Small intestine (tissue), 7 donors: ENCODE data around the gene VWA3A. TPM values are rescaled to one million over a fixed set of nuclear protein-coding genes. Genes with fewer than 3 reads are reported as not detected.

Experiments used
- DNase-seq, 2 donors: peaks; one replicate each; pipeline versions ENCODE4 v3.0.0 to v3.0.0-alpha.2; 2013
- FAIRE-seq: peaks from 2 replicates; lab custom pipeline; 2012; peaks lifted over from hg19 to GRCh38; lab: Jason Lieb, UNC
- H3K27ac ChIP-seq, 3 donors: one replicate each; pipeline ENCODE4 v1.5.1; 2013; ENCODE audit warnings: low read length in 2 of 3, mild to moderate bottlenecking in 2 of 3, control low read depth in 1 of 3, inconsistent platforms in 1 of 3, low read depth in 1 of 3, moderate library complexity in 1 of 3
- H3K27me3 ChIP-seq, 3 donors: one replicate each; pipeline ENCODE4 v1.6.1; 2013; ENCODE audit warnings: low read length in 3 of 3, inconsistent platforms in 1 of 3; ENCODE audit not compliant: control insufficient read depth in 3 of 3, insufficient read depth in 3 of 3
- H3K36me3 ChIP-seq, 3 donors: one replicate each; pipeline ENCODE4 v1.6.1; 2013; ENCODE audit warnings: low read length in 3 of 3, inconsistent platforms in 1 of 3, low read depth in 1 of 3, mild to moderate bottlenecking in 1 of 3, moderate library complexity in 1 of 3; ENCODE audit not compliant: control insufficient read depth in 3 of 3, insufficient read depth in 2 of 3
- H3K4me1 ChIP-seq, 3 donors: one replicate each; pipeline ENCODE4 v1.6.1; 2013; ENCODE audit warnings: low read length in 2 of 3, inconsistent platforms in 1 of 3, low read depth in 1 of 3, mild to moderate bottlenecking in 1 of 3, moderate library complexity in 1 of 3; ENCODE audit not compliant: control insufficient read depth in 3 of 3, insufficient read depth in 2 of 3
- H3K4me3 ChIP-seq, 3 donors: one replicate each; pipeline ENCODE4 v1.5.1; 2013; ENCODE audit warnings: low read length in 3 of 3, control low read depth in 1 of 3, inconsistent platforms in 1 of 3, low read depth in 1 of 3, mild to moderate bottlenecking in 1 of 3, moderate library complexity in 1 of 3
- H3K9me3 ChIP-seq, 2 donors: one replicate each; pipeline ENCODE4 v1.6.1; 2013; ENCODE audit warnings: low read depth in 1 of 2, low read length in 1 of 2; ENCODE audit not compliant: control insufficient read depth in 2 of 2, insufficient read depth in 1 of 2
- WGBS, 3 donors: extraction: QIAGEN DNeasy Blood & Tissue Kit; methylation state at CpG; one replicate each; pipeline ENCODE4 v1.1.7; 2013; 5-methylcytosine and 5-hydroxymethylcytosine counted together
- polyA plus RNA-seq, 4 donors: library from polyadenylated mRNA; stranded (reverse) in 3 of 4; unstranded in 1 of 4; fragments of 200-250 nt in 3 of 4; fragments of 120-200 nt in 1 of 4; gene quantifications; one replicate each; pipeline versions ENCODE4 v1.2.1 to v1.2.3, GENCODE V29; 2013
- donor health status: healthy with polysubstance abuse.
- donor health status: control.
- donor health status: control.
- donor health status: Bipolar disorder and iron deficiency.
- donor health status: healthy.

The VWA3A gene
- polyA plus RNA-seq, 4 donors, result 0.01 to 0.13 TPM; not detected in 2

- H3K4me1 ChIP-seq, result no peaks in the 10 kb centered on the region
- H3K9me3 ChIP-seq, result no peaks in the 10 kb centered on the region
- H3K36me3 ChIP-seq, result no peaks in the 10 kb centered on the region
- DNase-seq (peak; percentile 62 to 74), FAIRE-seq (no peak)
- H3K27me3 ChIP-seq, result no peaks in the 10 kb centered on the region
- no peak overlapping the region for H3K4me3 ChIP-seq
- H3K27ac ChIP-seq, result no peak overlapping the region
- WGBS, 3 donors, result 42 to 44% (median 43%) methylated on average over 8 of the region's 8 CpGs
Observed at GRCh38 chr16:22077700-22078313, 14.5 kb upstream of the VWA3A start.

DNA sequence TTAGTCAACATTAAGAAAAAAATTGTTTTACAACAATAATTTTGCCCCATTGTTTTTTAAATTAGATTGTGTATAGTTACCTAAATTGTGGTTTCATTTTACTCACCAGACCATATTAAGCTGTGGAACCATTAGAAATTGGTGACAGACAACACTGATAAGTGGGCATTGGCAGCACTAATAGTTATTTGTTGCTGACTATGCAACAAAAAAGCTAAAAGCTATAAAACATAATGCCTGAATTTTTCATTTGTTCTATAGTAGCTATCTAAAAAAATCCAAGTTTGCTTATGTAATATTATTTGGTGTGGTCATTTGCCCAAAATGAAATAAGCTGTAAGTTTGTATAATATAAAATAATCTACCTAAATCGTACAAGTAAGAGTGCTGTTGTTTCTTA, 13.7 kb upstream of the VWA3A start:
- Histone ChIP-seq H3K4me1 (no peaks in the 10 kb centered on the region), H3K27ac (no peak overlapping the region), H3K4me3 (no peak overlapping the region), H3K9me3 (no peaks in the 10 kb centered on the region), H3K36me3 (no peaks in the 10 kb centered on the region), H3K27me3 (no peaks in the 10 kb centered on the region)
- WGBS, 3 donors, result 72 to 88% (median 86%) methylated on average over 1 of the region's 1 CpG
- FAIRE-seq (no peak), DNase-seq (no peak)

GRCh38 chr16:22081050-22081449, 11.3 kb upstream of the VWA3A start:
- no peak overlapping the region for H3K27ac ChIP-seq
- no peak for FAIRE-seq
- WGBS, 3 donors, result 88 to 93% (median 91%) methylated on average over 3 of the region's 3 CpGs

GRCh38 chr16:22086440-22086839, 5.9 kb upstream of the VWA3A start:
- H3K36me3 ChIP-seq, result peaks cover 0 to 5% (median 2%) of the 10 kb centered on the region in 3 donors
- DNase-seq (no peak), FAIRE-seq (no peak)
- no peaks in the 10 kb centered on the region for H3K4me1 ChIP-seq
- H3K27me3 ChIP-seq, result no peaks in the 10 kb centered on the region
- 97 to 100% (median 97%) methylated on average over 1 of the region's 1 CpG for WGBS, 3 donors
- H3K4me3 ChIP-seq, result no peak overlapping the region
- no peaks in the 10 kb centered on the region for H3K9me3 ChIP-seq
- H3K27ac ChIP-seq, result no peak overlapping the region

More at GRCh38 chr16:22081050-22081449, 11.3 kb upstream of the VWA3A start:
- H3K27me3 ChIP-seq, result no peaks in the 10 kb centered on the region
- no peak overlapping the region for H3K4me3 ChIP-seq
- no peaks in the 10 kb centered on the region for H3K4me1 ChIP-seq
- no peak for DNase-seq
- H3K36me3 ChIP-seq, result peaks cover 0 to 2% (median 0%) of the 10 kb centered on the region in 3 donors
- H3K9me3 ChIP-seq, result no peaks in the 10 kb centered on the region

- no peak for DNase-seq
- no peak overlapping the region for H3K4me3 ChIP-seq
- WGBS, 3 donors, result 83 to 100% (median 92%) methylated on average over 1 of the region's 1 CpG
- H3K36me3 ChIP-seq, result peaks cover 0 to 5% (median 2%) of the 10 kb centered on the region in 3 donors
- no peaks in the 10 kb centered on the region for H3K27me3 ChIP-seq
- peaks cover 0 to 2% (median 0%) of the 10 kb centered on the region in 3 donors for H3K4me1 ChIP-seq
- no peaks in the 10 kb centered on the region for H3K9me3 ChIP-seq
- no peak for FAIRE-seq
- H3K27ac ChIP-seq, result no peak overlapping the region
Observed at GRCh38 chr16:22088642-22089041, 3.7 kb upstream of the VWA3A start.

DNA sequence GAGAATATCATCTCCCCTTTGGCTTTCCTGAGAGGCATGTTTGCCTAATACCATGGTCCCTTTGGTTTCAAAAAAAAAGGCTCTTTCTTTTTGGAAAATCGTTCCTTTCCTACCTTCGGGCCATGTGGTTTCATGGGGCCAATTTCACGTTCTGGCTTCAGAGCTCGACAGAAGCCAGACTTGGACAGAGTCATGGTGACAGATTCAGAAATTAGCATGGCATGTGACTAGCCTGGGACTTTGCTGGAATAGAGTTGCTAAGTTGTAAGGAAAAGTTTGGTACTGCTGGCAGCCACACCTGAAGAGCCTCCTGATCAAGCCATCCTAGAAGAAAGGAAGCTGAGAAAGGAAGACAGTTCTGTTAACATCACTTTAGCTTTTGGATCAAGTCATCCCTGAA, 2.4 kb upstream of the VWA3A start:
- 84 to 92% (median 91%) methylated on average over 4 of the region's 4 CpGs for WGBS, 3 donors
- no peak overlapping the region for H3K27ac ChIP-seq
- H3K9me3 ChIP-seq, result no peaks in the 10 kb centered on the region
- H3K4me3 ChIP-seq, result no peak overlapping the region
- H3K27me3 ChIP-seq, result no peaks in the 10 kb centered on the region
- peaks cover 0 to 5% (median 2%) of the 10 kb centered on the region in 3 donors for H3K36me3 ChIP-seq
- peaks cover 0 to 2% (median 0%) of the 10 kb centered on the region in 3 donors for H3K4me1 ChIP-seq
- FAIRE-seq, result no peak
- no peak for DNase-seq

- Histone ChIP-seq H3K4me1 (peaks cover 0 to 2% (median 0%) of the 10 kb centered on the region in 3 donors), H3K9me3 (no peaks in the 10 kb centered on the region), H3K4me3 (no peak overlapping the region), H3K27me3 (peaks cover 0 to 1% (median 0%) of the 10 kb centered on the region in 3 donors), H3K27ac (no peak overlapping the region), H3K36me3 (no peaks in the 10 kb centered on the region)
- 72 to 86% (median 85%) methylated on average over 3 of the region's 3 CpGs for WGBS, 3 donors
- no peak for FAIRE-seq
- no peak for DNase-seq
Observed at GRCh38 chr16:22091721-22092120, 620 bp upstream of the VWA3A start.

DNA sequence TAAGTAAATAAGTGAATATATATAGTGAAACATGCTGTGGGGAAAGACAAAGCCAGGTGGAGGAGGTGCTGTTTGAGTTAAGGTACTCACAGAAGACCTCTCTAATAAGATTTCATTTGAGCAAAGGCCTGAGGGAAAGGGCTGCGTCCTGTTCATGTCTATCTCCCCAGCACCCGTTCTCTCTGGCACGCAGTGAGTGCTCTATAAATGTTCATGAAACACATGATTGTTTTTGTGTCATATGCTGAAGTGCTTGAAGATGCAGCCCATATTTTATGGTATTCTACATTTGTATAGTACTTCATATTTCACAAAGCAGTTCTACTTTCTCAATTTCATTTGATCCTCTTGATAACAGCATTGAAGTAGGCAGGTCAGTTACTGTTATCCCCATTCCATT, 990 bp downstream of the VWA3A start:
- Histone ChIP-seq H3K27me3 (peaks cover 0 to 1% (median 0%) of the 10 kb centered on the region in 3 donors), H3K9me3 (no peaks in the 10 kb centered on the region), H3K4me1 (peaks cover 0 to 2% (median 0%) of the 10 kb centered on the region in 3 donors), H3K27ac (no peak overlapping the region), H3K36me3 (no peaks in the 10 kb centered on the region), H3K4me3 (no peak overlapping the region)
- no peak for FAIRE-seq
- 81 to 91% (median 87%) methylated on average over 3 of the region's 3 CpGs for WGBS, 3 donors
- DNase-seq, result no peak

DNA sequence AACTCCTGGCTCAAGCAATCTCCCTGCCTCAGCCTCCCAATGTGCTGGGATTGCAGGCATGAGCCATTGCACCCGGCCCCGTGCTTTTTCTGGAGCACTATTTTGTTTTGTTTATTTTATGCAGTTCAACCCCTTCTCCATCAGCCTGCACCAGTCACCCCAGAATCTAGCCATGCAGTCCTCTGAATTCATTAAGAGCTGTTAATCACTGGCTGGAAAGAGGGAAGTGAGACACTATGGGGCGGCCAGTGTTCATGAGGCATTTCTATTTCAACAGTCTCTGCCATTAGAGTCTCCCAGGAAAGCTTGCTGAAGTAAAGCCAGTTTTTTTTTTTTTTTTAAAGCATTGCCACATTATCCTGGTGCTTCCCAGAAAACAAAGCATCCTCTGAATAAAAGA, 1.7 kb downstream of the VWA3A start:
- Histone ChIP-seq H3K27ac (no peak overlapping the region), H3K4me1 (peaks cover 0 to 2% (median 0%) of the 10 kb centered on the region in 3 donors), H3K4me3 (no peak overlapping the region), H3K36me3 (no peaks in the 10 kb centered on the region), H3K27me3 (peaks cover 0 to 1% (median 0%) of the 10 kb centered on the region in 3 donors), H3K9me3 (no peaks in the 10 kb centered on the region)
- DNase-seq, result no peak
- WGBS, 3 donors, result 67 to 84% (median 76%) methylated on average over 3 of the region's 3 CpGs
- no peak for FAIRE-seq
